HepG2 (cell line): ENCODE measurements around the gene NOTUM. TPM values are rescaled to one million over a fixed set of nuclear protein-coding genes. Genes with fewer than 3 reads are reported as not detected.

Experiments
- ADNP ChIP-seq: sonication (generic); formaldehyde crosslinking; IDR thresholded peaks from 2 replicates; pipeline ENCODE4 v1.4.0; 2020; ENCODE audit warnings: missing genetic modification reagents
- ESRRA ChIP-seq: sonication (generic); formaldehyde crosslinking; IDR thresholded peaks from 2 replicates; pipeline ENCODE4 v1.5.1; 2020; ENCODE audit warnings: mild to moderate bottlenecking, low read depth, missing genetic modification reagents
- MED1 ChIP-seq: sonication (generic); formaldehyde crosslinking; IDR thresholded peaks from 2 replicates; pipeline ENCODE4 v1.4.0; 2020; ENCODE audit warnings: missing genetic modification reagents
- PAWR ChIP-seq: sonication (generic); formaldehyde crosslinking; IDR thresholded peaks from 2 replicates; pipeline ENCODE4 v1.4.0; 2020; ENCODE audit warnings: missing genetic modification reagents, mild to moderate bottlenecking, borderline replicate concordance
- PCBP2 ChIP-seq: fragments of 200-400 bp; formaldehyde crosslinking; optimal IDR thresholded peaks from 2 replicates; pipeline ENCODE3; 2018; ENCODE audit warnings: low read length, low read depth; ENCODE audit not compliant: poor library complexity, severe bottlenecking
- REPIN1 ChIP-seq: sonication (generic); formaldehyde crosslinking; IDR thresholded peaks from 2 replicates; pipeline ENCODE4 v1.8.0; 2022; ENCODE audit warnings: missing genetic modification reagents, low read depth, mild to moderate bottlenecking, borderline replicate concordance
- SIN3A ChIP-seq: IDR thresholded peaks from 2 replicates; pipeline ENCODE4 v1.6.1; 2011; ENCODE audit warnings: low read depth, mild to moderate bottlenecking, control low read depth, low read length, borderline replicate concordance
- SMAD1 ChIP-seq: sonication (generic); formaldehyde crosslinking; IDR thresholded peaks from 2 replicates; pipeline ENCODE4 v1.4.0; 2020; ENCODE audit warnings: missing genetic modification reagents, low read depth, mild to moderate bottlenecking, borderline replicate concordance
- SP2 ChIP-seq: sonication (generic); formaldehyde crosslinking; IDR thresholded peaks from 2 replicates; pipeline ENCODE4 v1.5.1; 2020; ENCODE audit warnings: mild to moderate bottlenecking, missing genetic modification reagents
- TOPORS ChIP-seq: sonication (generic); formaldehyde crosslinking; IDR thresholded peaks from 2 replicates; pipeline ENCODE4 v1.8.0; 2023; ENCODE audit warnings: mild to moderate bottlenecking, missing genetic modification reagents
- TSC22D2 ChIP-seq: sonication (generic); formaldehyde crosslinking; IDR thresholded peaks from 2 replicates; pipeline ENCODE4 v1.5.1; 2020; ENCODE audit warnings: missing genetic modification reagents, mild to moderate bottlenecking, borderline replicate concordance
- ZNF232 ChIP-seq: sonication (generic); formaldehyde crosslinking; IDR thresholded peaks from 2 replicates; pipeline ENCODE4 v1.4.0; 2020; ENCODE audit warnings: missing genetic modification reagents, borderline replicate concordance
- ZNF33B ChIP-seq: sonication (generic); formaldehyde crosslinking; IDR thresholded peaks from 2 replicates; pipeline ENCODE4 v1.5.1; 2020; ENCODE audit warnings: mild to moderate bottlenecking, missing genetic modification reagents
- ZNF547 ChIP-seq: sonication (generic); formaldehyde crosslinking; IDR thresholded peaks from 2 replicates; pipeline ENCODE4 v1.5.1; 2020; ENCODE audit warnings: mild to moderate bottlenecking, missing genetic modification reagents
- ZNF605 ChIP-seq: sonication (generic); formaldehyde crosslinking; IDR thresholded peaks from 2 replicates; pipeline ENCODE4 v1.8.0; 2022; ENCODE audit warnings: mild to moderate bottlenecking, missing genetic modification reagents
- ZNF607 ChIP-seq: sonication (generic); formaldehyde crosslinking; IDR thresholded peaks from 2 replicates; pipeline ENCODE4 v1.5.1; 2020; ENCODE audit warnings: missing genetic modification reagents, mild to moderate bottlenecking, borderline replicate concordance
- polyA plus RNA-seq, 8 experiments: library from polyadenylated mRNA; depleted of rRNA in 3 of 8; stranded (reverse) in 7 of 8; unstranded in 1 of 8; fragments of >200 nt; fragmentation: Illumina TruSeq in 4 of 8; extraction: Trizol in 4 of 8; gene quantifications; 2 replicates each; pipeline versions ENCODE4 v1.2.1 to v1.2.3, GENCODE V29; 2011 to 2016; ENCODE audit warnings: low read depth in 4 of 8, missing spikeins in 1 of 8, mixed read lengths in 1 of 8; ENCODE audit not compliant: insufficient read depth in 1 of 8
- total RNA-seq, 5 experiments: library from RNA; depleted of rRNA; stranded (reverse); fragments of >200 nt; fragmentation: Illumina TruSeq; extraction: Trizol; gene quantifications; 2 replicates each; pipeline ENCODE4 v1.2.3, GENCODE V29; 2016; ENCODE audit warnings: low read depth in 1 of 5
- TF ChIP-seq, protein P1 (sequence below): IDR thresholded peaks from 2 replicates; pipeline ENCODE4 v1.6.1; 2012; ENCODE audit warnings: inconsistent platforms
- TF ChIP-seq, protein P2 (sequence below): sonication (generic); formaldehyde crosslinking; IDR thresholded peaks from 2 replicates; pipeline ENCODE4 v1.9.0; 2022; ENCODE audit warnings: low read depth, missing genetic modification reagents
- TF ChIP-seq, protein P3 (sequence below): sonication (generic); formaldehyde crosslinking; IDR thresholded peaks from 2 replicates; pipeline ENCODE4 v1.8.0; 2022; ENCODE audit warnings: missing genetic modification reagents, low read depth, mild to moderate bottlenecking, borderline replicate concordance
- TF ChIP-seq, protein P4 (sequence below): sonication (generic); formaldehyde crosslinking; IDR thresholded peaks from 2 replicates; pipeline ENCODE4 v1.8.1; 2023; ENCODE audit warnings: mild to moderate bottlenecking, missing genetic modification reagents
- TF ChIP-seq, protein P5 (sequence below): sonication (generic); formaldehyde crosslinking; IDR thresholded peaks from 2 replicates; pipeline ENCODE4 v1.5.1; 2020; ENCODE audit warnings: missing genetic modification reagents, mild to moderate bottlenecking, borderline replicate concordance
- TF ChIP-seq, protein P6 (sequence below): sonication (generic); formaldehyde crosslinking; IDR thresholded peaks from 2 replicates; pipeline ENCODE4 v1.4.0; 2020; ENCODE audit warnings: missing genetic modification reagents

The NOTUM gene
- total and polyA plus RNA-seq, 2 of the 13 experiments (the other 11 are each of a cell fraction or from before 2014, with no cell fraction given), result 150 to 160 TPM

DNA sequence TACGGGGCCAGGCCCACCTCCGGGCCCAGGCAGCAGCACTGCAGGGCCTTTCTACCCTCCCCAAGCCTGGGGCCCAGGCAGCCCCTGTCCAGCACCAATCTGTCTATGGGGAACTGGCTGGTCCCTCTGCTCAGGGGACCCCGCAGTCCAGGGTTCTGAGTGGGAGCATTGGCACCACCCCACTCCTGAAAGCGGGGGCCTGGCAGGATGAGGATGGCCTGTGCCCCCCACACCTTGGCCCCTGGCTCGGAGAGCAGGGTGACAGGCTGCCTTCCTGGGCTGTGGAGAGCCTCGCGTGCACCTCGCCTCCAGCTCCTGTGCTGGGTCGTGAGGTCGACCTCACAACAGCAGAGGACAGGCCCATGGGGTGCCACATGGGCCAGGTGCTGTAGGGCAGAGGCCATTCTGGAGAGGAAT, 57.6 kb downstream of the NOTUM start (continued):
- TF ChIP-seq, protein P1, sequence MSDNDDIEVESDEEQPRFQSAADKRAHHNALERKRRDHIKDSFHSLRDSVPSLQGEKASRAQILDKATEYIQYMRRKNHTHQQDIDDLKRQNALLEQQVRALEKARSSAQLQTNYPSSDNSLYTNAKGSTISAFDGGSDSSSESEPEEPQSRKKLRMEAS, result 0 out of 2 replicates have a peak, but pooled peaks have one; percentile 14
- TF ChIP-seq PCBP2, result no peak
- no peak for TF ChIP-seq REPIN1
- 0 out of 2 replicates have a peak, but pooled peaks have one; percentile 30 for TF ChIP-seq TOPORS
- no peak for TF ChIP-seq SP2 (CRISPR knock-in tag)
- no peak for TF ChIP-seq ZNF605 (CRISPR knock-in tag)
- TF ChIP-seq MED1 (CRISPR knock-in tag), result no peak
- no peak for TF ChIP-seq ZNF33B
- TF ChIP-seq ZNF232 (CRISPR knock-in tag), result no peak
- TF ChIP-seq ZNF607, result no peak
- no peak for TF ChIP-seq PAWR (CRISPR knock-in tag)
- TF ChIP-seq ZNF547 (CRISPR knock-in tag), result no peak
- 0 out of 2 replicates have a peak, but pooled peaks have one; percentile 41 for TF ChIP-seq ESRRA (CRISPR knock-in tag)
- TF ChIP-seq, protein P2, sequence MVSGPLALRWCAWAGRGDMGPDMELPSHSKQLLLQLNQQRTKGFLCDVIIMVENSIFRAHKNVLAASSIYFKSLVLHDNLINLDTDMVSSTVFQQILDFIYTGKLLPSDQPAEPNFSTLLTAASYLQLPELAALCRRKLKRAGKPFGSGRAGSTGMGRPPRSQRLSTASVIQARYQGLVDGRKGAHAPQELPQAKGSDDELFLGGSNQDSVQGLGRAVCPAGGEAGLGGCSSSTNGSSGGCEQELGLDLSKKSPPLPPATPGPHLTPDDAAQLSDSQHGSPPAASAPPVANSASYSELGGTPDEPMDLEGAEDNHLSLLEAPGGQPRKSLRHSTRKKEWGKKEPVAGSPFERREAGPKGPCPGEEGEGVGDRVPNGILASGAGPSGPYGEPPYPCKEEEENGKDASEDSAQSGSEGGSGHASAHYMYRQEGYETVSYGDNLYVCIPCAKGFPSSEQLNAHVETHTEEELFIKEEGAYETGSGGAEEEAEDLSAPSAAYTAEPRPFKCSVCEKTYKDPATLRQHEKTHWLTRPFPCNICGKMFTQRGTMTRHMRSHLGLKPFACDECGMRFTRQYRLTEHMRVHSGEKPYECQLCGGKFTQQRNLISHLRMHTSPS (CRISPR knock-in tag), result no peak
- no peak; the same call in 1 of the 2 replicates for TF ChIP-seq SMAD1 (CRISPR knock-in tag)
- TF ChIP-seq SIN3A, result no peak
- no peak for TF ChIP-seq ADNP (CRISPR knock-in tag)
- no peak for TF ChIP-seq TSC22D2
- TF ChIP-seq, protein P3, sequence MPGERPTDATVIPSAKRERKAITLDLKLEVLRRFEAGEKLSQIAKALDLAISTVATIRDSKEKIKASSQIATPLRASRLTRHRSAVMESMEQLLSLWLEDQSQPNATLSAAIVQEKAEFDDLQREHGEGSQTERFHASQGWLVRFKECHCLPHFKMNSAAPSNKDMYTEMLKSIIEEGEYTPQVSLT (CRISPR knock-in tag), result no peak
- TF ChIP-seq, protein P4, sequence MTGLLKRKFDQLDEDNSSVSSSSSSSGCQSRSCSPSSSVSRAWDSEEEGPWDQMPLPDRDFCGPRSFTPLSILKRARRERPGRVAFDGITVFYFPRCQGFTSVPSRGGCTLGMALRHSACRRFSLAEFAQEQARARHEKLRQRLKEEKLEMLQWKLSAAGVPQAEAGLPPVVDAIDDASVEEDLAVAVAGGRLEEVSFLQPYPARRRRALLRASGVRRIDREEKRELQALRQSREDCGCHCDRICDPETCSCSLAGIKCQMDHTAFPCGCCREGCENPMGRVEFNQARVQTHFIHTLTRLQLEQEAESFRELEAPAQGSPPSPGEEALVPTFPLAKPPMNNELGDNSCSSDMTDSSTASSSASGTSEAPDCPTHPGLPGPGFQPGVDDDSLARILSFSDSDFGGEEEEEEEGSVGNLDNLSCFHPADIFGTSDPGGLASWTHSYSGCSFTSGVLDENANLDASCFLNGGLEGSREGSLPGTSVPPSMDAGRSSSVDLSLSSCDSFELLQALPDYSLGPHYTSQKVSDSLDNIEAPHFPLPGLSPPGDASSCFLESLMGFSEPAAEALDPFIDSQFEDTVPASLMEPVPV, result 0 out of 2 replicates have a peak, but pooled peaks have one; percentile 67
- TF ChIP-seq, protein P5, sequence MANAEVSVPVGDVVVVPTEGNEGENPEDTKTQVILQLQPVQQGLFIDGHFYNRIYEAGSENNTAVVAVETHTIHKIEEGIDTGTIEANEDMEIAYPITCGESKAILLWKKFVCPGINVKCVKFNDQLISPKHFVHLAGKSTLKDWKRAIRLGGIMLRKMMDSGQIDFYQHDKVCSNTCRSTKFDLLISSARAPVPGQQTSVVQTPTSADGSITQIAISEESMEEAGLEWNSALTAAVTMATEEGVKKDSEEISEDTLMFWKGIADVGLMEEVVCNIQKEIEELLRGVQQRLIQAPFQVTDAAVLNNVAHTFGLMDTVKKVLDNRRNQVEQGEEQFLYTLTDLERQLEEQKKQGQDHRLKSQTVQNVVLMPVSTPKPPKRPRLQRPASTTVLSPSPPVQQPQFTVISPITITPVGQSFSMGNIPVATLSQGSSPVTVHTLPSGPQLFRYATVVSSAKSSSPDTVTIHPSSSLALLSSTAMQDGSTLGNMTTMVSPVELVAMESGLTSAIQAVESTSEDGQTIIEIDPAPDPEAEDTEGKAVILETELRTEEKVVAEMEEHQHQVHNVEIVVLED (CRISPR knock-in tag), result no peak
- TF ChIP-seq, protein P6, sequence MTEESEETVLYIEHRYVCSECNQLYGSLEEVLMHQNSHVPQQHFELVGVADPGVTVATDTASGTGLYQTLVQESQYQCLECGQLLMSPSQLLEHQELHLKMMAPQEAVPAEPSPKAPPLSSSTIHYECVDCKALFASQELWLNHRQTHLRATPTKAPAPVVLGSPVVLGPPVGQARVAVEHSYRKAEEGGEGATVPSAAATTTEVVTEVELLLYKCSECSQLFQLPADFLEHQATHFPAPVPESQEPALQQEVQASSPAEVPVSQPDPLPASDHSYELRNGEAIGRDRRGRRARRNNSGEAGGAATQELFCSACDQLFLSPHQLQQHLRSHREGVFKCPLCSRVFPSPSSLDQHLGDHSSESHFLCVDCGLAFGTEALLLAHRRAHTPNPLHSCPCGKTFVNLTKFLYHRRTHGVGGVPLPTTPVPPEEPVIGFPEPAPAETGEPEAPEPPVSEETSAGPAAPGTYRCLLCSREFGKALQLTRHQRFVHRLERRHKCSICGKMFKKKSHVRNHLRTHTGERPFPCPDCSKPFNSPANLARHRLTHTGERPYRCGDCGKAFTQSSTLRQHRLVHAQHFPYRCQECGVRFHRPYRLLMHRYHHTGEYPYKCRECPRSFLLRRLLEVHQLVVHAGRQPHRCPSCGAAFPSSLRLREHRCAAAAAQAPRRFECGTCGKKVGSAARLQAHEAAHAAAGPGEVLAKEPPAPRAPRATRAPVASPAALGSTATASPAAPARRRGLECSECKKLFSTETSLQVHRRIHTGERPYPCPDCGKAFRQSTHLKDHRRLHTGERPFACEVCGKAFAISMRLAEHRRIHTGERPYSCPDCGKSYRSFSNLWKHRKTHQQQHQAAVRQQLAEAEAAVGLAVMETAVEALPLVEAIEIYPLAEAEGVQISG (CRISPR knock-in tag), result no peak; the same call in none of the 2 replicates
